ENCODE data around the gene UTY.
"Not testable (repeated sequence)": the region's sequence is repeated elsewhere in the genome, so short reads cannot be mapped to it uniquely, and the experiment has no call there.

UTY gene

DNA sequence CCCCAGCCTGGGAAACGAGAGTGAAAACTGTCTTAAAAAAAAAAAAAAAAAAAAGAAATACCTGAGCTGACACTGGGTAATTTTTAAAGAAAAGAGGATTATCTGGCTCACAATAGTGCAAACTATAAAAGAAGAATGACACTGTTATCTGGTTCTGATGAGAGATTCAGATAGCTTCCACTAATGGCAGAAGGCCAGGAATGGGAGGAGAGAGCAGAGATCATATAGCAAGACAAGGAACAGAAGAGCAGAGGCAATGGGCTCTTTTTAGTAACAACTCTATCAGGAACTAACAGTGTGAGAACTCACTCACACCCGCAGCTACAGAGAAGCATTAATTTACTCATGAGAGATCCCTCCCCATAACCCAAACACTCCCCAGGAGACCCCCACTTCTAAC lies 184.8 kb downstream of the UTY start:
- no peak for DNase-seq

DNA sequence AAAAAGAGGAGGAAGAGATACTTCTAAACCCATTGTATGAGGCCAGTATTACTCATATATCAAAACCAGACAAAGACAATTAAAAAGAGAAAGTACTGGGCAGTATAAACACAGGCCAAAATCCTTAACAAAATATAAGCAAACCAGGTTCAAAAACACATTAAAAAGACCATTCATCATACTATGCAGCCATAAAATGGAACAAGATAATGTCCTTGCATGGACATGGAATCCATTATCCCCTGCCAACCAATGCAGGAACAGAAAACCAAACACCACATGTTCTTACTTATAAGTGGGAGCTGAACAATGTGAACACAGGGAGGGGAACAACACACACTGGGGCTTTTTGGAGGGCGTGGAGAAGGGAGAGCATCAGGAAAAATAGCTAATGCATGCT lies 188.6 kb downstream of the UTY start:
- no peak for DNase-seq

GRCh38 chrY:13282151-13283054 lies 197.4 kb downstream of the UTY start:
- DNase-seq: not testable (repeated sequence)

DNA sequence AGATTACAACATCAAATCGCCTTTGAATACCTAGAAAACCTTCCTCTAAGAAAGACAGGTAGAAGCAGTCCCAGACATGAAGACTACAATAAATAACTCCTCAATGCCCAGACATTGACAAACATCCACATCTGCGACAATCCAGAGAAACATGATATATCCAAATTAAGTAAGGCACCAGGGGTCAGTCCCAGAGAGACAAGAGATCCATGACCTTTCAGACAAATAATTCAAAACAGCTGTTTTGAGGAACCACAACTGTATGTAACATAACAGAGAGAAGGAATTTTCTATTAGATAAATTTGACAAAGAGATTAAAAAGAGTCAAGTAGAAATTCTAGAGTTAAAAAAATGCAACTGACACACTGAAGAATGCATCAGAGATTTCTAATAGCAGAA lies 200.3 kb downstream of the UTY start:
- no peak for DNase-seq

GRCh38 chrY:13271706-13272105 lies 208.1 kb downstream of the UTY start:
- no peak for DNase-seq

DNA sequence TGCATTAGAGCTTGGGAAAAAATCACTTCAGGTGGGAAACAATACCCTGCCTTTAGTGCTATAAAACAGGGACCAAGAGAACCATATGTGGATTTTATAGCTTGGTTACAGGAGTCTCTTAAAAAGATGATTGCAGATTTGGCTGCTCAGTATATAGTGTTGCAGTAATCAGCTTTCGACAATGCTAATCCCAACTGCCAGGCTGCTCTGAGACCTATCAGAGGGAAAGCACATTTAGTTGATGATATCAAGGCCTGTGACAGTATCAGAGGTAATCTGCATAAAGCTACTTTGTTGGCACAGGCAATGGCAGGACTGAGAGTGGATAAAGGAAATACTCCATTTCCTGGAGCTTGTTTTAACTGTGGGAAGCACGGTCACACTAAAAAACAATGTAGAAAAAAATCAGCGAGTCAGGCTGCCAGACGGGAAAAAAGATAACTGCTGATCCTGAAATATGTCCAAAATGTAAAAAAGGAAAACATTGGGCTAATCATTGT lies 225.8 kb downstream of the UTY start:
- DNase-seq: not testable (repeated sequence)

GRCh38 chrY:13250421-13250820 lies 229.4 kb downstream of the UTY start:
- no peak for DNase-seq

GRCh38 chrY:13243716-13244115 lies 236.1 kb downstream of the UTY start:
- no peak for DNase-seq

DNA sequence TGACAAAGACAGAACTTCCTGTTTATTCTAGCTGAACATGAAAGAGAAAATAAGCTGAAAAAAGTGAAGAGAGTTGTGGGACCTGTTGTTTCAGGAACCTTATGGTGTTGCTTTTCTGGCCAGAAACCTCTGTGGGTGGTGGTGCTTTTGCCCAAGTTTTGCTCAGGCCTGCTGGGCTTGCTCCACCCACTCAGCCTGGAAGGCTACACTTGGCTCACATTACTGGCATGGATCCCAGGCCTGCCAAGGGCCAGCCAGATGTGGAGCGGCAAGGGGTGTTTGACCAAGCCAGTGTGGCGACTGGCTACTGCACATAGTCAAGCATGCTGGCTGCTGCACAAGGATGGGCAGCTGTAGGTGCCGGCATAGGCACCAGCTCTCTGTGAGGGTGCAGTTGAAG lies 245.9 kb downstream of the UTY start:
- DNase-seq: no peak

DNA sequence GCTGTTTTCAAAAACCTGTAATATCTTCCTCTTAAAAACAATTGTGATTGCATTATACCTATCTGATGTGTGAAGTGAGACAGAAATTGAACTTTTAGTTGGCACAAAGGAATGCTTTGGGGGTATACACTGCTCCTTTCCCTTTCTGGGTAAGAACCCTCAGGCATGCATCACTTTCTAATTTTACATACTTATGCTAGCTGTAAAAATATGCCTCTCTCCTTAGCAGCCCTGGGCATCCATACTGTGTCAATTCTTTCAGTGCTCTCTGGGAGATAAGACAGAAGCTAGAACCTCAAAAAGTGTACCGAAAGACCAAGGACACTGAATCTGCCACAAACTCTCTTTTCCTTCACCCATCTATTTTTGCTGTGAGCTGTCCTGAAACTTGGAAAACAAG lies 246.7 kb downstream of the UTY start:
- no peak for DNase-seq

- no peak for DNase-seq
Observed at GRCh38 chrY:13227354-13227953, 252.4 kb downstream of the UTY start.

GRCh38 chrY:13210961-13211646 lies 268.7 kb downstream of the UTY start:
- DNase-seq: no peak

GRCh38 chrY:13205214-13205613 lies 274.6 kb downstream of the UTY start:
- DNase-seq: no peak
